ENCODE measurements around the gene AP5M1.
"Not testable (repeated sequence)": the region's sequence is repeated elsewhere in the genome, so short reads cannot be mapped to it uniquely, and the experiment has no call there.

The AP5M1 gene, protein sequence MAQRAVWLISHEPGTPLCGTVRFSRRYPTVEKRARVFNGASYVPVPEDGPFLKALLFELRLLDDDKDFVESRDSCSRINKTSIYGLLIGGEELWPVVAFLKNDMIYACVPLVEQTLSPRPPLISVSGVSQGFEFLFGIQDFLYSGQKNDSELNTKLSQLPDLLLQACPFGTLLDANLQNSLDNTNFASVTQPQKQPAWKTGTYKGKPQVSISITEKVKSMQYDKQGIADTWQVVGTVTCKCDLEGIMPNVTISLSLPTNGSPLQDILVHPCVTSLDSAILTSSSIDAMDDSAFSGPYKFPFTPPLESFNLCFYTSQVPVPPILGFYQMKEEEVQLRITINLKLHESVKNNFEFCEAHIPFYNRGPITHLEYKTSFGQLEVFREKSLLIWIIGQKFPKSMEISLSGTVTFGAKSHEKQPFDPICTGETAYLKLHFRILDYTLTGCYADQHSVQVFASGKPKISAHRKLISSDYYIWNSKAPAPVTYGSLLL

DNA sequence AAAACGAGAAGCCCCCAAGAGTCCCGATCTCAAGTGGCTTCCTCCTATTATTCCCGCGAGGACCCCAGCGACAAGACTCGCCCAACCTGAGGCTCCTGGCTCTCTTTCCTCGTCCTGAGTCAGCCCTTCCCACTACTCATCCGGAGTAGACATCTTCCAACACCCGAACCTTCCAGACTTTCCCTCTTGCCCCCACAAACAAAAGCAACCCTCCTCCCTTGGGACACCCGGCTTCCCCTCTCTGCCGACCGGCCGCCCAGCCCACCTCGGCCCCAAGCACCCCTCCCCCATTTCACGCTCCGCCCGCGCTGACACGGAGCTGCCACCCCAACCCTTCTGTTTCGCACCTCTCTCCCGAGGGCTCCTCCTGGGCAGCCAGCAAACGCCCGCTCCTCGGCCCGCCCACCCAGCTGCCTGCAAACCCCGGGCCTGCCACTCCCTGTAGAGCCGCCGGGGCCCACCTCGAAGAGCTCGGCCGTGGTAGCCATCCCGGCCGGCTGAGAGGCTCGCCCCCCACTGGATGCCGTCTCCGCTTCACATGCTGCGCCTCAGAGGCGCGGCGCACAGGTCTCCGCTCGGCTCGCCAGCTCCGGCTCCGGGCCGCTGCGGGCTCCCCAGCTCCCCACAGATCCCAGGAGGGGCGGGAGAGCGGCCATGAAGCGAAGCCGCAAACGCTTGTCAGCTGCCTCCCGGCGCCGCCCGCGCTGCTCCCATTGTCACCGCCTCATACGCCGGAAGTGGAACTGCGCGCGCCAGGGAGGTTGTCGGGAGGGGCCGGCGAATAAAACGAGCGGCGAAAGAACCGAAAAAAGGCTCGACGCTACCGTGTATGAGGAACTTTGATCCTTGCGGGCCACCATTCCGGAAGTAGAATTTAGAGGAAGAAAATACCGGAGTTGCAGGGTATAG lies at the start of gene AP5M1, which contains the start of gene EXOC5:
Gene AP5M1 (plus strand): TSS at position 811 of the 909 bp plus-strand sequence. CDS start 344 bp downstream, outside the sequence.
Gene EXOC5 (minus strand): TSS at position 745 of the 909 bp plus-strand sequence. CDS start 257 bp downstream, at position 488.
- H3K27ac ChIP-seq = peak within 1 kb of the TSS; percentile 86
- H4K20me1 ChIP-seq = peaks cover 40% of the 10 kb centered on the region

DNA sequence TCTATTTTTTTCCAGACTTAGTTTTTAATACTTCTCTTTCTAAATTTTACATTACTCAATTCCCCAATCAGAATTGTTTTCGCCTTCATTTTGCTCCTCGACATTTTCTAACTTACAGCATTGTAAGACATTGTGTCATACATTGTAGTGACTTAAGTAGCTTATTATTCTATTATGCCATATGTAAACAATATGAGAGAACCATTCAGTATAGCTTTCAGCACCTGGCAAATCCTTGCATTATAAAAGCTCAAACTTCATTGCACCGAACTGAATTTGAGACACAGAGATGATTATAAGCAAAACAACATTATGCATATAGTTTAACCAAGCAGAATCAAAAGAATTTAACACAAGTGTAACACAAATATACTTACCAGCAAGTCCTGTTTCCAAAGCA lies 46.8 kb upstream of the AP5M1 start:
- Histone ChIP-seq H3K4me1 (no peaks in the 10 kb centered on the region), H3K27me3 (no peaks in the 10 kb centered on the region), H3K9me3 (no peaks in the 10 kb centered on the region), H3K27ac (no peak overlapping the region), H3K9ac (no peak overlapping the region), H3K4me3 (no peak overlapping the region), H4K20me1 (no peaks in the 10 kb centered on the region), H3K36me3 (peaks cover 22% of the 10 kb centered on the region), H3K4me2 (no peak overlapping the region)
- TF ChIP-seq Cebpa-rat (IDR thresholded peaks at IDR 0.05) = no peak

More for the DNA sequence above, at the start of gene AP5M1, which contains the start of gene EXOC5:
- Histone ChIP-seq H3K36me3 (peaks cover 9% of the 10 kb centered on the region), H3K9ac (peak within 1 kb of the TSS; percentile 84), H3K4me2 (peak within 1 kb of the TSS; percentile 71), H3K4me1 (peaks cover 43% of the 10 kb centered on the region), H3K9me3 (no peaks in the 10 kb centered on the region), H3K4me3 (peak within 1 kb of the TSS; percentile 78), H3K27me3 (no peaks in the 10 kb centered on the region)
- TF ChIP-seq Cebpa-rat (IDR thresholded peaks at IDR 0.05) = no peak

- Histone ChIP-seq H4K20me1 (no peaks in the 10 kb centered on the region), H3K27me3 (no peaks in the 10 kb centered on the region), H3K4me2 (no peak overlapping the region), H3K4me1 (no peaks in the 10 kb centered on the region), H3K27ac (no peak overlapping the region), H3K4me3 (no peak overlapping the region), H3K36me3 (peaks cover 28% of the 10 kb centered on the region), H3K9me3 (no peaks in the 10 kb centered on the region), H3K9ac (no peak overlapping the region)
- no peak for TF ChIP-seq Cebpa-rat (IDR thresholded peaks at IDR 0.05)
Observed at GRCh38 chr14:57227083-57227482, 41.7 kb upstream of the AP5M1 start.

DNA sequence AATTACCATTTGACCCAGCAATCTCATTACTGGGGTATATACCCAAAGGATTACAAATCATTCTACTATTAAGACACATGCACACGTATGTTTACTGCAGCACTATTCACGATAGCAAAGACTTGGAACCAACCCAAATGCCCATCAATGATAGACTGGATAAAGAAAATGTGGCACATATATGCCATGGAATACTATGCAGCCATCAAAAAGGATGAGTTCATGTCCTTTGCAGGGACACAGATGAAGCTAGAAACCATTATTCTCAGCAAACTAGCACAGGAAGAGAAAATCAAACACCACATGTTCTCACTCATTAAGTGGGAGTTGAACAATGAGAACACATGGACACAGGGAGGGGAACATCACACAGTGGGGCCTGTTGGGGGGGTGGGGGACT lies 40.5 kb upstream of the AP5M1 start:
- H3K4me3 ChIP-seq, H3K27ac ChIP-seq, H3K9me3 ChIP-seq, H3K9ac ChIP-seq, H4K20me1 ChIP-seq, H3K27me3 ChIP-seq, H3K4me1 ChIP-seq, H3K4me2 ChIP-seq: not testable (repeated sequence)
- peaks cover 30% of the 10 kb centered on the region for H3K36me3 ChIP-seq

DNA sequence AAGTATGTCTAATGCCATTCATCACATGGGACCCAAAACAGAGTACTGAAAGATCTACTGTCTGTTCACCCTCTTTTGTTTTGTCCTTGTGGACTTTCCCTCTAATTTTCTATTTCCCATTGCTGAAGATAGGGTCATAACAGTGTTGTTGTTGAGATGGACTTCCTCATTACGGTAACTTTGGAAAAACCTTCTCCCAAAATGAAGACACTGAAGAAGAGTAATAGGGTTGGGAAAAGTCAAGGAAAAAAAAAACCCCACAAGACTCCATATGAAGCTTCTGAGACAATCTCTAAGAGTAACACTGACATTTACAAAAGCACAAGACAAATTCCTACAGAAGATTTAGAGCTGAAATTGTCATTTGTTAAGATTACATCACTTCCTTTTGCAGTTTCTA lies 36.8 kb upstream of the AP5M1 start:
- Histone ChIP-seq H3K36me3 (peaks cover 24% of the 10 kb centered on the region), H3K27me3 (no peaks in the 10 kb centered on the region), H3K4me2 (no peak overlapping the region), H3K9ac (no peak overlapping the region), H3K9me3 (no peaks in the 10 kb centered on the region), H3K27ac (no peak overlapping the region), H3K4me1 (no peaks in the 10 kb centered on the region), H4K20me1 (no peaks in the 10 kb centered on the region), H3K4me3 (no peak overlapping the region)
- TF ChIP-seq Cebpa-rat (IDR thresholded peaks at IDR 0.05) = no peak

- H3K4me1 ChIP-seq, H3K4me2 ChIP-seq, H3K4me3 ChIP-seq, H3K27me3 ChIP-seq, H3K27ac ChIP-seq, H3K9ac ChIP-seq, H3K9me3 ChIP-seq, H4K20me1 ChIP-seq: not testable (repeated sequence)
- H3K36me3 ChIP-seq = peaks cover 25% of the 10 kb centered on the region
Observed at GRCh38 chr14:57240115-57240514, 28.7 kb upstream of the AP5M1 start.

GRCh38 chr14:57243320-57243719 lies 25.5 kb upstream of the AP5M1 start:
- Histone ChIP-seq H3K27ac (no peak overlapping the region), H3K4me1 (no peaks in the 10 kb centered on the region), H3K36me3 (peaks cover 37% of the 10 kb centered on the region), H3K9ac (no peak overlapping the region), H3K4me3 (no peak overlapping the region), H3K27me3 (no peaks in the 10 kb centered on the region), H3K9me3 (no peaks in the 10 kb centered on the region), H4K20me1 (no peaks in the 10 kb centered on the region), H3K4me2 (no peak overlapping the region)
- TF ChIP-seq Cebpa-rat (IDR thresholded peaks at IDR 0.05) = no peak

DNA sequence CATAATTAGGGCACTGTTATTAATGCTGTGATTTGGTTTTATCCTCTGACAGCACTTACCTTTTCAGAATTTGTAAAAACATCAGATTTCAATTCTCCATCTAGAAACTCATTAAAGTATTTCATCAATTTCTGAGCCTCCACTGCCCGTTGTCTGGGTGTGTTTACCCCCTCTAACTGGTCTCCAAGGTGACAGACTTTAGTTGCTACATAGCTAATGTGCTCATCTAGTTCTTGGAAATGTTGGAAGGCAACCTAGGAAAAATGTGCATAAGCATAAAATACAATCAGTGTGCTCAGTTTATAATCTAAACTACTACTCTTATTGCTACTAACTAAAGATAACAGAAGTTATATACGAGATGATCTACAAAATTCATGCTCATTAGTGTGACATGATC lies 24.7 kb upstream of the AP5M1 start:
- TF ChIP-seq Cebpa-rat (IDR thresholded peaks at IDR 0.05) = no peak
- H3K36me3 ChIP-seq = peaks cover 34% of the 10 kb centered on the region
- no peaks in the 10 kb centered on the region for H3K4me1 ChIP-seq
- H4K20me1 ChIP-seq = no peaks in the 10 kb centered on the region
- no peak overlapping the region for H3K27ac ChIP-seq
- H3K4me2 ChIP-seq = no peak overlapping the region
- no peaks in the 10 kb centered on the region for H3K27me3 ChIP-seq
- H3K9ac ChIP-seq = no peak overlapping the region
- H3K4me3 ChIP-seq = no peak overlapping the region
- H3K9me3 ChIP-seq = no peaks in the 10 kb centered on the region

DNA sequence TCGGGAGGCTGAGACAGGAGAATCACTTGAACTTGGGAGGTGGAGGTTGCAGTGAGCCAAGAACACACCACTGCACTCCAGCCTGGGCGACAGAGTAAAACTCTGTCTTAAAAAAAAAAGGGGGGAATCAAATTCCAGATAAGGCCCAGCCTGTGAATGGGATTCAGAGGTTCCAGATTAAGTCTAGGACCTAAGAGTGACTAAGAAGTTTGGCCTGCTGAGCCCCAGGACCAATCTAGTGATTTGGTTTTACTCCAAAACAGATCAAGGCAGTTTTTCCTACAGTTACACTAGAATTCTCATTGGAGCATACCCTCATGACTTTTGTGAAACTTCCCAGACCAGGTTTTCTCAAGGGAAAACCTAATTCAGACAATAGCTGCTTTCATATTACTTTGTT lies 22.8 kb upstream of the AP5M1 start:
- Histone ChIP-seq H3K4me1 (no peaks in the 10 kb centered on the region), H4K20me1 (peaks cover 14% of the 10 kb centered on the region; the same call in 1 of the 2 replicates), H3K9ac (no peak overlapping the region), H3K4me2 (no peak overlapping the region), H3K36me3 (peaks cover 32% of the 10 kb centered on the region), H3K4me3 (no peak overlapping the region), H3K27me3 (no peaks in the 10 kb centered on the region), H3K27ac (no peak overlapping the region), H3K9me3 (no peaks in the 10 kb centered on the region)
- no peak for TF ChIP-seq Cebpa-rat (IDR thresholded peaks at IDR 0.05)

Measured in BLaER1 (cell line).